HEK293 (cell line): Measurements from ENCODE around the gene DDIT4.

ENCODE experiments used
- ATF2 ChIP-seq: fragments of 450-650 bp; formaldehyde crosslinking; IDR thresholded peaks from 2 replicates; pipeline ENCODE4 v1.5.1; 2016; ENCODE audit warnings: missing biosample characterization, missing genetic modification characterization, low read depth
- GLI2 ChIP-seq: fragments of 450-650 bp; formaldehyde crosslinking; IDR thresholded peaks from 2 replicates; pipeline ENCODE4; 2017; ENCODE audit warnings: missing biosample characterization, missing genetic modification characterization, low read depth, borderline replicate concordance
- KLF10 ChIP-seq: fragments of 450-650 bp; IDR thresholded peaks from 2 replicates; pipeline ENCODE4 v1.5.1; 2018; ENCODE audit warnings: missing biosample characterization, mild to moderate bottlenecking, missing genetic modification characterization
- KLF16 ChIP-seq: fragments of 450-650 bp; formaldehyde crosslinking; IDR thresholded peaks from 2 replicates; pipeline ENCODE4 v1.5.1; 2017; ENCODE audit warnings: missing biosample characterization, missing genetic modification characterization
- KLF8 ChIP-seq: fragments of 450-650 bp; formaldehyde crosslinking; IDR thresholded peaks from 2 replicates; pipeline ENCODE4 v1.5.1; 2016; ENCODE audit warnings: missing biosample characterization, missing genetic modification characterization
- SCRT2 ChIP-seq: fragments of 450-650 bp; formaldehyde crosslinking; IDR thresholded peaks from 2 replicates; pipeline ENCODE4 v1.5.1; 2016; ENCODE audit warnings: missing biosample characterization, missing genetic modification characterization
- SP2 ChIP-seq: fragments of 450-650 bp; formaldehyde crosslinking; IDR thresholded peaks from 2 replicates; pipeline ENCODE4 v1.5.1; 2016; ENCODE audit warnings: missing biosample characterization, missing genetic modification characterization
- ZNF148 ChIP-seq: fragments of 450-650 bp; formaldehyde crosslinking; IDR thresholded peaks from 2 replicates; pipeline ENCODE4 v1.5.0; 2017; ENCODE audit warnings: missing biosample characterization, missing genetic modification characterization, borderline replicate concordance
- ZNF2 ChIP-seq: fragments of 450-650 bp; formaldehyde crosslinking; IDR thresholded peaks from 2 replicates; pipeline ENCODE4 v1.5.1; 2016; ENCODE audit warnings: missing biosample characterization, missing genetic modification characterization
- ZNF202 ChIP-seq: fragments of 450-650 bp; formaldehyde crosslinking; IDR thresholded peaks from 2 replicates; pipeline ENCODE4 v1.5.1; 2016; ENCODE audit warnings: missing biosample characterization, missing genetic modification characterization, borderline replicate concordance
- ZNF266 ChIP-seq: fragments of 450-650 bp; formaldehyde crosslinking; IDR thresholded peaks from 2 replicates; pipeline ENCODE4 v1.5.1; 2016; ENCODE audit warnings: missing biosample characterization, missing genetic modification characterization, low read depth
- ZNF274 ChIP-seq, 2 experiments: fragments of 200-500 bp in 1 of 2; fragments of 450-650 bp in 1 of 2; sonication (Bioruptor generic) in 1 of 2; formaldehyde crosslinking in 1 of 2; IDR thresholded peaks; 2 replicates each; pipeline versions ENCODE4 v1.5.1 to v1.6.1; 2014 to 2016; ENCODE audit warnings: borderline replicate concordance in 1 of 2, inconsistent platforms in 1 of 2, low read length in 1 of 2, missing biosample characterization in 1 of 2, missing genetic modification characterization in 1 of 2
- ZNF362 ChIP-seq: fragments of 450-650 bp; formaldehyde crosslinking; IDR thresholded peaks from 2 replicates; pipeline ENCODE4 v1.5.1; 2016; ENCODE audit warnings: missing biosample characterization, missing genetic modification characterization
- ZNF37A ChIP-seq: fragments of 450-650 bp; IDR thresholded peaks from 2 replicates; pipeline ENCODE4 v1.5.1; 2018; ENCODE audit warnings: missing biosample characterization, missing genetic modification characterization
- ZNF404 ChIP-seq: fragments of 450-650 bp; formaldehyde crosslinking; IDR thresholded peaks from 2 replicates; pipeline ENCODE4 v1.5.1; 2017; ENCODE audit warnings: missing biosample characterization, missing genetic modification characterization
- ZNF416 ChIP-seq: fragments of 450-650 bp; formaldehyde crosslinking; IDR thresholded peaks from 2 replicates; pipeline ENCODE4 v1.5.1; 2016; ENCODE audit warnings: missing biosample characterization, missing genetic modification characterization
- ZNF449 ChIP-seq: fragments of 450-650 bp; formaldehyde crosslinking; IDR thresholded peaks from 2 replicates; pipeline ENCODE4 v1.5.1; 2017; ENCODE audit warnings: missing biosample characterization, mild to moderate bottlenecking, missing genetic modification characterization, moderate library complexity
- ZNF473 ChIP-seq: fragments of 450-650 bp; formaldehyde crosslinking; IDR thresholded peaks from 2 replicates; pipeline ENCODE4 v1.5.1; 2017; ENCODE audit warnings: missing biosample characterization, missing genetic modification characterization
- ZNF501 ChIP-seq: fragments of 450-650 bp; formaldehyde crosslinking; IDR thresholded peaks from 2 replicates; pipeline ENCODE4 v1.5.1; 2016; ENCODE audit warnings: missing biosample characterization, missing genetic modification characterization
- ZNF558 ChIP-seq: fragments of 450-650 bp; formaldehyde crosslinking; IDR thresholded peaks from 2 replicates; pipeline ENCODE4 v1.5.1; 2016; ENCODE audit warnings: missing biosample characterization, missing genetic modification characterization
- ZNF580 ChIP-seq: fragments of 450-650 bp; formaldehyde crosslinking; IDR thresholded peaks from 2 replicates; pipeline ENCODE4 v1.5.1; 2016; ENCODE audit warnings: missing biosample characterization, missing genetic modification characterization
- ZNF623 ChIP-seq: fragments of 450-650 bp; formaldehyde crosslinking; IDR thresholded peaks from 2 replicates; pipeline ENCODE4 v1.5.1; 2016; ENCODE audit warnings: missing biosample characterization, missing genetic modification characterization
- ZNF626 ChIP-seq: fragments of 450-650 bp; sonication (Bioruptor Pico); formaldehyde crosslinking; IDR thresholded peaks from 2 replicates; pipeline ENCODE4 v1.5.1; 2018; ENCODE audit warnings: missing biosample characterization, missing genetic modification characterization, inconsistent platforms
- ZNF629 ChIP-seq: fragments of 450-650 bp; formaldehyde crosslinking; IDR thresholded peaks from 2 replicates; pipeline ENCODE4 v1.5.1; 2017; ENCODE audit warnings: missing biosample characterization, missing genetic modification characterization
- ZNF639 ChIP-seq: fragments of 450-650 bp; formaldehyde crosslinking; IDR thresholded peaks from 2 replicates; pipeline ENCODE4 v1.5.1; 2016; ENCODE audit warnings: missing biosample characterization, missing genetic modification characterization
- ZNF658 ChIP-seq: fragments of 450-650 bp; formaldehyde crosslinking; IDR thresholded peaks from 2 replicates; pipeline ENCODE4; 2016; ENCODE audit warnings: missing biosample characterization, missing genetic modification characterization
- ZNF670 ChIP-seq: fragments of 450-650 bp; formaldehyde crosslinking; IDR thresholded peaks from 2 replicates; pipeline ENCODE4 v1.5.1; 2016; ENCODE audit warnings: missing biosample characterization, missing genetic modification characterization, low read depth
- ZNF785 ChIP-seq: fragments of 450-650 bp; formaldehyde crosslinking; IDR thresholded peaks from 2 replicates; pipeline ENCODE4 v1.5.1; 2016; ENCODE audit warnings: missing biosample characterization, missing genetic modification characterization

Gene DDIT4

GRCh38 chr10:72273410-72274212, at the start of gene DDIT4 (continued):
- TF ChIP-seq ATF2 (tag by site-specific recombination) (no peak), SCRT2 (tag by site-specific recombination) (no peak), ZNF148 (tag by site-specific recombination) (no peak), ZNF639 (tag by site-specific recombination) (peak; percentile 46), ZNF580 (tag by site-specific recombination) (no peak; the same call in none of the 2 replicates), ZNF274 (IDR thresholded peaks at IDR 0.05; ENCODE audit: low read length) (no peak), ZNF274 (tag by site-specific recombination; IDR thresholded peaks at IDR 0.05; ENCODE audit: borderline replicate concordance) (no peak; the same call in 1 of the 2 replicates), ZNF670 (tag by site-specific recombination) (no peak), ZNF2 (peak; percentile 76), ZNF785 (no peak), KLF16 (peak; percentile 95), ZNF449 (peak; percentile 62; the same call in 1 of the 2 replicates), ZNF416 (tag by site-specific recombination) (no peak), GLI2 (tag by site-specific recombination) (no peak), ZNF37A (tag by site-specific recombination) (no peak), ZNF404 (tag by site-specific recombination) (no peak), ZNF266 (0 out of 2 replicates have a peak, but pooled peaks have one; percentile 7), SP2 (tag by site-specific recombination) (peak; percentile 96), ZNF501 (tag by site-specific recombination) (peak; percentile 76), ZNF623 (tag by site-specific recombination) (peak; percentile 30), ZNF362 (tag by site-specific recombination) (no peak), ZNF658 (tag by site-specific recombination) (no peak), ZNF202 (tag by site-specific recombination) (no peak), ZNF626 (tag by site-specific recombination) (no peak), KLF8 (tag by site-specific recombination) (peak; percentile 30), ZNF473 (no peak), KLF10 (tag by site-specific recombination) (peak; percentile 98), ZNF629 (tag by site-specific recombination) (peak; percentile 47; the same call in 1 of the 2 replicates), ZNF558 (tag by site-specific recombination) (no peak; the same call in 1 of the 2 replicates)
